Activated CD8-positive, alpha-beta memory T cell treated with anti-CD3 and anti-CD28 coated beads for 36 hours (primary cell): ENCODE data around the gene PRKAR1B. TPM values are rescaled to one million over a fixed set of nuclear protein-coding genes. Genes with fewer than 3 reads are reported as not detected.

Experiments used
- CTCF ChIA-PET: fragments of 350-600 bp; sonication (Branson Sonifier 250); formaldehyde crosslinking; loops from one replicate; lab custom pipeline; 2021; ENCODE audit warnings: antibody characterized with exemption; lab: Charles Lee
- POLR2A ChIA-PET: fragments of 350-600 bp; sonication (Branson Sonifier 250); formaldehyde crosslinking; loops from one replicate; lab custom pipeline; 2021; ENCODE audit warnings: antibody characterized with exemption; lab: Charles Lee
- total RNA-seq, 2 experiments: library from RNA; stranded (reverse); gene quantifications; one replicate each; pipeline ENCODE4 v1.2.3, GENCODE V29; 2021

Gene PRKAR1B
- total RNA-seq, 2 experiments from 2014 or later, result 33.5 to 34.5 TPM

- POLR2A ChIA-PET, result no interaction called here
- CTCF ChIA-PET, result interaction anchor here (0.6 kb wide), 1 partner anchor 410 kb away, joined by 4 read pairs; no protein-coding TSS in a partner anchor
These were observed 1.5 kb upstream of the PRKAR1B start for GRCh38 chr7:728602-729001.

- CTCF ChIA-PET, result no interaction called here
- POLR2A ChIA-PET, result interaction anchor here (0.6 to 3.0 kb wide), 2 partner anchors 124 to 145 kb away, joined by 4 to 8 read pairs; no protein-coding TSS in a partner anchor
These were observed 852 bp upstream of the PRKAR1B start for GRCh38 chr7:727806-728460.

- ChIA-PET POLR2A (interaction anchor here (0.9 to 3.0 kb wide), 2 partner anchors 109 to 123 kb away, joined by 3 to 8 read pairs; no protein-coding TSS in a partner anchor), CTCF (no interaction called here)
These were observed 302 bp downstream of the PRKAR1B start for GRCh38 chr7:726854-727103.

GRCh38 chr7:726084-726853 lies 812 bp downstream of the PRKAR1B start, which contains the start of gene DNAAF5:
Gene DNAAF5 (plus strand): TSS chr7:726699. CDS start chr7:726721, 22 bp downstream.
- ChIA-PET CTCF (no interaction called here), POLR2A (interaction anchor here (0.9 to 3.0 kb wide), 2 partner anchors 109 to 122 kb away, joined by 3 to 8 read pairs; no protein-coding TSS in a partner anchor)

DNA sequence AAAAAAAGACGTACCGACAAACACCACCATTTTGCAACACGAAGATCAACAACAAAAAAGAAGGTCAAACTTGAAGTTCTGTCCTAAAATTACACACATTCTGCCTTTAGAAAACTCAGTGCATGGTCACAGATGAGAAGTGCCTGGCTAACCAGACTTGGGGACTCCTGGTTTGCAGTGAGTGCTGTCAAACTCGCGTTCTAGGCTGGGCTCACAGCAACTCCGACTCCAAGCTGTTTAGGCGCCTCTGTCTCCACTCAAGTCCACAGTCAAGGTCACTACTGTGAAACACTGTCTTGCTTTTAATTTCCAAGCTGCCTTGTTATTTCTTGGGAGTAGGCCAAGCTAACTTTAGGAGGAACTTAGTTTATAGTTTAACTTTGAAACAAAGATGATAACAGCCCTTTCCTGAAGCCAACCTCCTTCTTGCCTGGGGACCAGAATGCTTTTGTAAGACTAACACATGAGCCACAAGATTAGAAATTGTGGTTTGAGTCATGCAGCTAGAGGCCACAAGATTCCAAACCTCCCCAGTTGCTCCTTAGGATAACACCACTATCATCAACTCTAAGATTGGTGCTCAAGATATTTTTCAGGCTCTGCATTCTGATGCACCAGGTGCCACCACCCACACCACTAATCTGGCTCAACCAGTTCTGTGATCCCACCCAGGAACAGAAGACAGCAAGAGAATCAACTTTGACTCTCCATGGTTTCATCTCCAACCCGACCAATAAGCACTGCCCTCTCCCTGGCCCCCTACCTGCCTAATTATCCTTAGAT lies 1.7 kb downstream of the PRKAR1B start:
- POLR2A ChIA-PET, result interaction anchor here (3.0 kb wide), 1 partner anchor 121 kb away, joined by 8 read pairs; no protein-coding TSS in a partner anchor

DNA sequence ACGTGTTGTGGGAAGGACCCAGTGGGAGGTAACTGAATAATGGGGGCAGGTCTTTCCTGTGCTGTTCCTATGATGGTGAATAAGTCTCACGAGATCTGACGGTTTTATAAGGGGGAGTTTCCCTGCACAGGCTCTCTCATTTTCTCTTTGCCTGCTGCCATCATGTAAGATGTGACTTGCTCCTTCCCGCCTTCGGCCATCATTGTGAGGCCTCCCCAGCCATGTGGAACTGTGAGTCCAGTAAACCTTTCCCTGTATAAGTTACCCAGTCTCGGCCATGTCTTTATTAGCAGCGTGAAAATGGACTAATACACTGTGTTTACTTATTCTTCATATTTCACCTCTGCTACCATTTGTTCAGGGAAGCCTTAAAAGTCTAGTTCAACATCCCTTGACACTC lies 2.8 kb downstream of the PRKAR1B start:
- ChIA-PET CTCF (no interaction called here), POLR2A (no interaction called here)

More for the DNA sequence above, 1.7 kb downstream of the PRKAR1B start:
- CTCF ChIA-PET, result interaction anchor here (0.8 kb wide), 1 partner anchor 26 kb away, joined by 5 read pairs; no protein-coding TSS in a partner anchor

- ChIA-PET CTCF (no interaction called here), POLR2A (no interaction called here)
These were observed 3.5 kb downstream of the PRKAR1B start for GRCh38 chr7:723541-723940.

GRCh38 chr7:721619-722248 lies 5.3 kb downstream of the PRKAR1B start:
- ChIA-PET CTCF (no interaction called here), POLR2A (no interaction called here)

DNA sequence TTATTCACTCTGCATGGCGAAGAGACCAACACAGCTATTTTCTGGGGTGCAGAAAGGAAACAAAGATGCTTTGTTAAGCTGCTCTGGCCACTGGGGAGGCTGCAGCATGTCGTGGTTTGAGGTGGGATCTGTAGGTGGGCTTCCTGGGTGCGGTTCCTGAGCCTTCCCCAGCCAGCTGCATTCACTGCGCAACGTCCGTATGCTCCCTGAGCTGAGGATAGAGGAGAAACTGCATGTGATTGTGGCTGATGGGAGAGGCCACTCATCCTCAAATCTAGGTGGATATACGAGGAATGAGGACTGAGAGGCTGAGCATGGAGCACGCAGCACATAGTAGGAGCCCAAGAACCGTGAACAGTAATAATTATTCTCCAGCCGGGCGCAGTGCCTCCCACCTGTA lies 10.4 kb downstream of the PRKAR1B start:
- POLR2A ChIA-PET, result no interaction called here
- CTCF ChIA-PET, result no interaction called here

GRCh38 chr7:716222-716621 lies 10.9 kb downstream of the PRKAR1B start:
- CTCF ChIA-PET, result no interaction called here
- POLR2A ChIA-PET, result no interaction called here

- ChIA-PET POLR2A (no interaction called here), CTCF (no interaction called here)
These were observed 12.8 kb downstream of the PRKAR1B start for GRCh38 chr7:714251-714671.

GRCh38 chr7:713488-714230 lies 13.4 kb downstream of the PRKAR1B start:
- CTCF ChIA-PET, result no interaction called here

DNA sequence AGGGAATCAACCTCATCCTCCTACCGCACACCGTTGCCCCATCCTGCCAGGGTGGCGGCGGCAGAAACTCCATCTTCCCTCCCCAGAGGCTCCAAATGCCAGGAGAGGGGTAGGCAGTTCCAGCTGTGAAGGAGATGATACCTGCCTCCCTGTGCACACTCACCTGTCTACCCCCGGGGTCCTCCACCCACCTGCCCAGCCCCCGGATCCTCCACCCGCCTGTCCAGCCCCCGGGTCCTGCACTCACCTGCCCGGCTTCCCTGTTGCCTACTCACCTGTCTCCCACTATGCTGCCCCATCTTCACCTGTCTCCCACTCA lies 14.0 kb downstream of the PRKAR1B start:
- POLR2A ChIA-PET, result no interaction called here
- CTCF ChIA-PET, result no interaction called here

More at GRCh38 chr7:713488-714230, 13.4 kb downstream of the PRKAR1B start:
- POLR2A ChIA-PET, result no interaction called here

DNA sequence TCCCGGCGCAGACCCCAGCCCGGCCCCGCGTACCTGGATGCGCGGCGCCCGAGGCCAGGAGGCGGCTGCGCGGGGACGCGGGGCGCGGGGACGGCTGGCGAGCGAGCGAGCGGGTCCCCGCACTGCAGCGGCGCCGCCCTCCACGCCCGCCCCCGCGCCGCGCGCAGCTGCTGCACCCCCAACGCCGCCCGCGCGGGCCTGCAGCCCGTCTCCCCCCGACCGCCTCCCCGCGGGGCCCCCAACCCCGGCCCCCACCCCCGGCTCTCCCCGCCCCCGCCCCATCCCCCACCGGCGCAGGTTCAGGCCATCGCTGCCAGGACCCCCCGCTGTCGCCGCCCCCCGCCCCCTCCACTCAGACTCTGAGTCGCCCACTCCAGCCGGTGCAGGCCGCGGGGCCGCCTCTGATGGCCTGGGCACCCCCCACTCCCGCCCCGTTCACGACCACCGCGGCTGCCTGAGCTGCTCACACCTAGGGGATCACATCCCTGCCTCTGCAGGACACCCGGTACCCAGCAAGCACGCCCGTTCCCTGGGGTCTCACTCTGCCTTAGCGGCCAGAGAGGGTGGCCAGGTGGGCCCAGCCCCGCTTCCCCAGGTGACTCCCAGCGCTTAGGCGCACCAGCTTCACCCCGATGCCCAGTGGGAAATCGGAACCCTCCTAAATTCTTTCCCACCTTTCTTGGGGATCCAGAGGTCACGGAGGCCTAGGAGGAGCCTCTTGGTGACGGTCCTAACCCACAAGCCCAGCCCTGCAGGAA lies 14.5 kb downstream of the PRKAR1B start:
- CTCF ChIA-PET, result no interaction called here
- POLR2A ChIA-PET, result no interaction called here

GRCh38 chr7:711922-712380 lies 15.1 kb downstream of the PRKAR1B start:
- CTCF ChIA-PET, result no interaction called here
- POLR2A ChIA-PET, result no interaction called here

DNA sequence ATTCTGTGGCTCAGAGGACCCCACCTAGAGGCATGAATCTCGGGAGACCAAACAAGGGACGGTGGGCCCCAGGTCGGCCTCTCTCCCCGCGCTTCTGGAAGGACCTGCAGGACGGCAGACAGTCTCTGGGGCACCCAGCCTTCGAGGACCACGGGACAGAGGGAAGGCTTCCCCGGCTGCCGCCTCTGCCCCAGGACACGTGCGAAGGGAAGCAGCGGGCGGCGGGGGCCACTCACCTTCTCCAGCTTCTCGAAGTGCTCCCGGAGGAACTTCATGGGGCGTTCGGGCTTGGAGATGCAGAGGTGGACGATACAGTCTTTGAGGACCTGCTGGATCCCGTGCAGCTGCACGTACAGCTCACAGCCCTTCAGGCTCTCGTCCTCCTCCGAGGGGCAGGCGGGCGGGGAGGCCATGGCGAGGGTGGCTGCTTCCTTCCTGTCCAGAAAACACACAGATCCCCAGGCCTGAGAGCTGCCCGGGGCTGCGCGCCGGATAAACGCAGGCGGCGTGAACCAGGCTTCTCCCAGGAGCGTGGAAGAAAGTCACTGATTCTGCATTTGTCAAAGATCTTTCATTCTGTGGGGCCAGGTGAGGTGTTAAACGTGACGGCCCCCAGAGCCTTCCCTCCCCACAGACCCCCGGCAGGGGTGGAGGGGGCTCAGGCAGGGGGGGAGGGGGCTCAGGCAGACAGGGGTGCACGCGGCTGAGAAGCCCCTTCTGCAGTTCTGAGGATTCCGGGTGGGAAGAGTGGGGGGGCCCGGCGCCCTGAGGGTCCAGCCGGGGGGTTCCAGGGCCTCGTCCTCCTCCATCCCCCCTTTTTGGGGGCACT lies 15.8 kb downstream of the PRKAR1B start:
- ChIA-PET CTCF (no interaction called here), POLR2A (no interaction called here)

GRCh38 chr7:710161-710560 lies 16.9 kb downstream of the PRKAR1B start:
- ChIA-PET POLR2A (no interaction called here), CTCF (no interaction called here)
